GM21360 (cell line): ENCODE measurements around the gene VWA8.
"Not testable (repeated sequence)": the region's sequence is repeated elsewhere in the genome, so short reads cannot be mapped to it uniquely, and the experiment has no call there.

Experiments used
- ATAC-seq: cut with Tn5 transposase; IDR thresholded peaks from one replicate; pipeline ENCODE4 v1.9.1; 2021; ENCODE audit warnings: mild to moderate bottlenecking, moderate library complexity; ENCODE audit not compliant: unreplicated experiment

Gene VWA8

DNA sequence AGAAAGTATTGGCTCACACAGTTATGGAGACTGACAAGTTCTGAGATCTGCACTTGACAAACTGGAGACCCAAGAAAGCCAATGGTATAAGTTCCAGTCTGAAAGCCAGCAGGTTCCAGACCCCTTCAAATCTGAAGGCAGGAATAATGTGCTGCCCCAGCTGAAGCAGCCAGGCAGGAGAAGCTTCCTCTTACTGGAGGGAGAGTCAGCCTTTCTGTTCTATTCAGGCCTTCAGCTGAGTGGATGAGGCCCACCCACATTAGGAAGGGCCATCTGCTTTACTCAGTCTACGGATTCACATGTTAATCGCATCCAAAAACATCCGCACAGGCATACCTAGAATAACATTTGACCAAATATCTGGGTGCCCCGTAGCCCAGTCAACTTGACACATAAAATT lies 8.2 kb upstream of the VWA8 start:
- ATAC-seq: no peak

DNA sequence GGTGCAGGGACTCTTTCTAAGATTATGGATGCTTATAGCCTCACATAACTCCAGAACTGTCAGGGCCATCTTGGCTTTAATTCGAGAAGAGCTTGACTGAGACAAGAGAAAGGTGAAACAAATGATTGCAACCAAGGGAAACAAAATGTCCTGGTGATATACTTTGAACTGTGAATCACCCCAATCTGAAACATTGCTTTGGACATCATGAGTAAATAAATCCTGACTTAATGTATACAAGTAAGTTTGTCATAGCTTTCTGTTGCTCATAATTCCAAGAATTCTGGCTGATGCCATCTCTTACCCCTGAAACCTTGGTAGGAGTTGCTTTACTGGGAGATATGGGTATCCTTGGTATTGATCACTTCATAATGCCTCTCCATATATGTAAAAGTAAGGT lies 5.8 kb upstream of the VWA8 start:
- ATAC-seq: no peak

GRCh38 chr13:41962994-41963393 lies 2.1 kb upstream of the VWA8 start:
- no peak for ATAC-seq

DNA sequence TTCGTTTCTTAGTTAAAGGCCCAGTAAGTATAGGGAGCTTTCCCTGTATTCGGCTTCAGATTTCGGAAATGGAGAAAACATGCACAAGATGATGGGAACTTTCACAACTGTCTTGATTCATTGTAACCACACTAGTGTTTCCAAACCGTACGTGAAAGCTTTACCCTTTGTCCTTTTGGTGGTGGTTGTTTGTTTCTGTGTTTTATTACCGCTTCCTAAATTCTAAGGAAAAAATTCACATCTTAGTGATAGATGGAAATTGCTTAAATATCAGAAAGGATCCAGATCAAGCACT lies 504 bp upstream of the VWA8 start:
- ATAC-seq: no peak

DNA sequence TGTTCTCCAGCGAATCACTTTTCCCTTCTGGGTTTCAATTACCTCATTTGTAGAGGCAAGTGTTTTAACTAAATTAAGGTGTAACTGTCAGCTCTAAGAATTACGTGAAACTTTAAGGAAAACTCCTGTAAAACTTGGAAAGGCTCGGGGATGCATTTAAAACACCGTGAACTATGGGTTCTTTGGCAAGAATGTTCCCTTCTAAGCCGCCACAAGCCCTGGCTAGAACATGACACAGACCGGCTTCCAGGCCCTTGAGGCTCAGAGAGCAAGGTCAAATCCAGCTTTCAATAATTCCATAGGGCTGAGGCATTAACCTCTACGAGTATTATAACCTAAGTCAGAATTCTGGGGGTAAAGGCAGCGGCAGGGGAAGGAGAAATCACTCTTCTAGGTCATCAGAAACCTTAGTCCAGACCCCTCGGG lies 685 bp downstream of the VWA8 start:
- ATAC-seq: peak; percentile 5

DNA sequence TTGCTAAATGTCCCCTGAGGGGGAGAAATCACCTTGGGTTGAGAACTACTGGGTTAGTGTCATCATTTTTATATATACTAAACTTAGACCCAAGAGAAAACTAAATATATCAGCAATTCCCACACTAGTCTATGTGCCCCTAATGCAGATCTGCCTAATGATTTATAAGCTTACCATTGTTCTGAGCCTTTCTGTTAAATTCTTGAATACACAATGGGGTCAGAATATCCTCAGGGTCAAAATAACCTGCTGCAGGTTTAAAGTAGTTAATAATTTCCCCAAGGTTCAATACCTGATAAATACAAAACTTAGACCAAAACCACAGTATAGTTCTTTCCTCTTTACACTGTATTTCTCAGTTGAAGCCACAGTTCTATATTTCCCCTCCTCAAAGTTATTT lies 4.6 kb downstream of the VWA8 start:
- no peak for ATAC-seq

DNA sequence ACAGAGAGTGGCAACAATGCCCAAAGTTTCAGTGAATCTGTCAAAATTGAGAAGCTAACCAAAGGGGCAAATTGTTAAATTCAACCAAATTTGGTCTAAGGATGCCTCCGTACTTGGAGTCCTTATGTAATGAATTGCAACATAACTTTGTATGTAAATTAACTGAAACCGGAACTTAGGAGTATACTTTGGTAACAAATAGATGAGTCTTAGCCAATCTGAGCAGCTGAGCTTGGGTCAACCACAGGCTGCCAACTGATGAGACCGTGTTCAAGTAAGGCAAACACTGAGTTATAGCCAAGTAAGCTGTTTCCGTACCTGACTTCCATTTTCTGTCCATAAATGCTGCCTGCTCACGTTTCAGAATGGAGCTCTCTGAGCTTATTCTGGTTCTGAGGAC lies 5.3 kb downstream of the VWA8 start:
- ATAC-seq: no peak

DNA sequence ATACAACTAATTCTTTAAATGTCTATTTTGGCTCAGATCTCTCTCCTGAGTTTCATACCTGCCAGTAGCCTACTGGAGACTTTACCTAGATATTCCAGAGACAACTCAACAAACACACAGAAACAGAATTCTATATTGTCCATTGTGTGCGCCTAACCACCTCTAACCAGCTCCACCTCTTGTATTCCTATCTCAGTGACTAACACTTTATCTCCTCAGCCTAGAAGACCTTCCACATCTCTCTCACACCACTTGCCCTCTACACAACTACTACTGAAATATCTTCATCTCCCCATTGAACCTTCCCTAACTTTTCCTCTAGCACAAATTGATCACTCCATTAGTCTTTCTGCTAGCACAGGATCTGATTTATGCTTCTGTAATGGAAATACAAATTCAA lies 6.7 kb downstream of the VWA8 start:
- ATAC-seq: no peak

DNA sequence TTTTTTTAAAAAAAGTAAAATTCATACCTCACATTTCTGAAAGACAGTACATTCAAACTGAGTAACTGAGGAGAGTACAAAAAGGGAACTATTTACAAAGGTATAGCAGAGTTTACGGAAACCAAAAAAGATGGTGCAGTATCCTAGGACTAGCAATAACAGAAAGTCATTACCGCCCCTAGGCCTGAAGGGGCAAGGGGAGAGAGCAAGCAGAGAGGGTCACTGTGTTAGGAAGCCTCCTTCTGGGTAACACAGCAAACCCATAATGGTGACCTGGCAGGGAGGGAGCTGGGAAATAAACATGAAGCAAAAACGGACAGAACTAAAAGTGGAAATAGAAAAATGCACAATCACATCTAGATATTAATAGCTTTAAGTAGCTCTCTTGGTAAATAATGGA lies 8.2 kb downstream of the VWA8 start:
- ATAC-seq: no peak

DNA sequence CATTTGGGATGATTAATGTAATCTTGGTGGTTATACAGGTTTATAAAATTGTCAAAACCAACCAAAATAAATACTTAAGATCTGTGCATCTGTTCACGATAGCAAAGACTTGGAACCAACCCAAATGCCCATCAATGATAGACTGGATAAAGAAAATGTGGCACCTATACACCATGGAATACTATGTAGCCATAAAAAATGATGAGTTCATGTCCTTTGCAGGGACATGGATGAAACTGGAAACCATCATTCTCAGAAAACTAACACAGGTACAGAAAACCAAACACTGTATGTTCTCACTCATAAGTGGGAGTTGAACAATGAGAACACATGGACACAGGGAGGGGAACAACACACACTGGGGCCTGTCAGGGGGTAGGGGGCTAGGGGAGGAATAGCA lies 11.8 kb downstream of the VWA8 start:
- ATAC-seq: not testable (repeated sequence)

DNA sequence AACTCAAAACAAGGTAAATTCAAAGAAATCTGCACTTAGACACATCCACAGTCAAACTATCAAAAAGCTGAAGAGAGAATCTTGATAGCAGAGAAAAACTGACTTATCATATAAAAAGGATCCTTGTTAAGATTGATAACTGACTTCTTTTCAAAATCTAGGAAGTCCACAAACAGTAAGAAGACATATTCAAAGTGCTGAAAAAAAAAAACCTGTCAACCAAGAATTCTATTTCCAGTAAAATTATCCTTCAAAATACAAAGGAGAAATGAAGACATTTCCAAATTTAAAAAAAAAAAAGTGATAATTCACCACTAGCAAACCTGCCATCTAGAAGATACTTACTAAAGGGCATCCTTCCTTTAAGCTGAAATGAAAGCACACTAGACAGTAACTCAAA lies 15.0 kb downstream of the VWA8 start:
- no peak for ATAC-seq

DNA sequence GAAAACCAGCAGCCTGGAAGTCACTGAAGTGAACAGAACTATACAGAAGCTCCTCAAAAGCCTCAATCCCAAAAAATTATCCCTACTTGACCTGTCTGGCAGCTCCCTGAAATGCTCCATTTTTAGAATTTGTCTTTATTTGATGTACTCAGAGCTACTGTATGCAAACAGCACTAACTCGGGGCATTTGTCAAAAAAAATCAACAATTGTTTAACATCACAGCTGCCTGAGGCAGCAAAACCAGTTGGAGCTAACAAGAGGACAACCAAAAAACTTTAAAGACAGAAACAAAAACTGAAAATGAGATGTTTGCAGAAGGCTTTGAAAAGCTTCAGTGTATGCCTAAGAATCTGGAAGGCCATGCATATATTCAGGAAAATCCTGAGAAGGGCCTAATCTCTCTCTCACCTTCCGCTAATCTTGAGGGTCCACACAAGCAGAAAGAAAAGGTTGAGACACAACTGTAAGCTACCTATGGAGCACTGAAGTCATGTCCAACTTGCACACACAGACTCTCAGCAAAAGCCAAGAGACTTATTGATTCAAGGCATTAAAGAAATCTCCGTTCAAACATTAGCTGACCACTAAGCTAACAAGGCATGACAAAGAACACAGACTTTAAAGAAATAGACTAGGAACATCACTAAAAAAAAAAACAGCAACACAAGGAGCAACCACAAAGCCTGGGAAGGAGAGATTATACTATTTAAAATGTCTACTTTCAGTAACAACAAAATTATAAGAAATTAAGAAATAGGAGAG lies 16.1 kb downstream of the VWA8 start:
- ATAC-seq: no peak

DNA sequence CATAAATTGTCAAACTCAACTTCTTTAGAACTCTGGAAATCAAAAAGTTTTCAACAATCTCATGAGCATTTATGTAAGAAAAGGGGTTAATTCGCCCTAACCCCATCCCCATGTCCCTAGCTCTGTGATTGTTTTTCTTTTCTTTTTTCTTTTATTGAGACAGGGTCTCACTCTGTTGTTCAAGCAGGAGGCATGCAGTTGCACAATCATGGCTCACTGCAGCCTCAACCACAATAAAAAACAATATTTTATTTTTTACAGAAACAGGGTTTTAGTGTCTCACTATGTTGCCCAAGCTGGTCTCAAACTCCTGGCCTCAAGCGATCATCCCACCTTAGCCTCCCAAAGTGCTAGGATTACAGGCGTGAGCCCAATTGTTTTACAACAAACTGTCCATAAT lies 16.7 kb downstream of the VWA8 start:
- no peak for ATAC-seq

DNA sequence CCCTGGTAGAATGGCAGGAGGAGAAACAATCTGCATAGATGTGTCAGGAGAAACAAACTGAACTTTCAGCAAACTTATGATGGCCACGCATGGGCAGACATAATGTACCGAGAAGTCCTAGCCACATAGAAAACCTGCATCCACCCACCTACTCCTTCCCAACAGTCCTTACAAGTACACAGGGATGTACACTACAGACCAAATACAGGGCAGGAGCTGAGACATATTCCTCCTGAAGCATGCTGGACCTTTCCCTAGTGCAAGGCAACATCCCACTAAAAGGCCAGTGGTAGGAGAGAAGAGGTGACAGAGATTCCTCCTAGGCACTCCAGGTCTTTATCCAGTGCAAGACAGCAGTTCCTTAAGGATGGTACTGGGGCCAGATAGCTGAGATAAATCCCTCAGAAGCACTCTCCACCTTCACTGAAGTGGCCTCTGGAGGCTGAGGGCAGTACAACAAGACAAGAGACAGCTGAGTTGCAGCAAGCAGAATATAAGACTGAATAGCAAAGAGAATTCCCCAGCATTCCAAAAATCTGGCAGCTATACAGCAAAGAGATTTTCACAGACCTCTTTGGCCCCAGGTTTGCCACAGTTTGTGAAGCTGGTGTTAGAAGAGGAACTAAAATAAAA lies 18.3 kb downstream of the VWA8 start:
- ATAC-seq: no peak

DNA sequence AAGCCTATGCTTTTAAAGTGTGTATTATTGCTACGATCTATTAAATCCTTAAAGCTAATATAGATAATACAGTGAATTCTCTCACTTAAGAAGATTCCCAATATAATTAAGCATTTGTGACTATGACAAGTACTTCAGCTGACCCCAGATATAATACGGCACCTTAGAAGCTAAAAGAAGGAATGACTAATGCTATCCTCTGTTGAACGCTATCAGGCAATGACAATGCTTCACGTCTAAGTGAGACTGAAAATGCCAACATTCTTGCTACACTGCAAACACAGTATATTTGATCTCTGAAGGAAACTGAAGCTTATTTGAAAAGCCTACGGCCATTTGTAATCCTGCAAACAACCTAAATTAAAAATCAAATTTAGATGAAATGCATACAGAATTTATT lies 19.7 kb downstream of the VWA8 start:
- ATAC-seq: no peak

DNA sequence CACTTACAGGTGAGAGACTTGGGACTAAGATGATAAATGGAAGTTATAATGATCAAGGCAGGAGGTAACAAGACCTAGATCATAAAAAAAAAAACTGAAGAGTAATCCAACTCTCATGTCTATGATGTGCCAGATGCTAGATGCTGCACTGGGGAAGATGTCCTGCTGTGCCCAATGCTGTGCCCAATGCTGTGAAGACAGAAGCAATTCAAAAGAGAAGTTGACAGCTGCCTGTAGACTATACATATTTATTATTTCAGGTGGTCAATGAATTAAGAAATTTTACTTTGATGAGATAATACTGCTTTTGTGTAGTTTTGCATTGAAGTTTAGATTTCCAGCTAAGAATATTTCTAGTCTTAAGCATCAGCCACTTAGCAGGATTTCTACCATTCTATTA lies 21.5 kb downstream of the VWA8 start:
- ATAC-seq: no peak

DNA sequence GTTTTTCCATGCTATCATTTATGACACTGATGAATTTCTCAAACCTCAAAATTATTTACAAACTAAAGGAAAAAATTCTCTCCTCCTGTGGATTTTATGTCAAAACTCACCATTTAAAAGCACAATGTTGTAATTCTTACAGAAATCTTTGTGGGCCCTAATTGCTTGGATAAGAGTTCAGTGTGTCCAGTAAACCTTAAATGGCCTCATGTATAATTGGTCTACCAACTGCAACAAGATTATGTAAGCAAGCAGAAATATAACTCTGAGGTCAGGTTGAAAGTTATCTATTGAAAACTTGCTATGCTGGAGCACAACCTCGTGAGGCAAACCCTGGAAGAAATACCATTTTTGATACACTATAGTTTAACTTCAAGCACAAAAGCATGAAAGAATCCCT lies 22.0 kb downstream of the VWA8 start:
- ATAC-seq: no peak

DNA sequence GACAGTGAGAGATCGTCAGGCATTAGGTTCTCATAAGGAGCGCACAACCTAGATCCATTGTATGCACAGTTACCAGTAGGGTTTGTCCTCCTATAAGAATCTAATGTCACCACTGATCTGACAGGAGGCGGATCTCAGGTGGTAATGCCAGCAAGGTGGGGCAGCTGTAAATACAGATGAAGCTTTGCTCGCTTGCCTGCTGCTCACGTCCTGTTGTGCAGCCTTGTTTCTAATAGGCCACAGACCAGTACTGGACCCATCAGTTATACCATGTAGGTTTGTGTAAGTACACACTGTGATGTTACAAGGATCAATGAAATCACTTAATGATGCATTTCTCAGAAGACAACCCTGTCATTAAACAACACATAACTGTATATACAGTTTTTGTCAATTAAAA lies 23.5 kb downstream of the VWA8 start:
- ATAC-seq: no peak

GRCh38 chr13:41935501-41935900 lies 25.4 kb downstream of the VWA8 start:
- ATAC-seq: no peak

- no peak for ATAC-seq
Observed at GRCh38 chr13:41934994-41935393, 25.9 kb downstream of the VWA8 start.

GRCh38 chr13:41934120-41934519 lies 26.8 kb downstream of the VWA8 start:
- no peak for ATAC-seq

GRCh38 chr13:41931337-41931736 lies 29.6 kb downstream of the VWA8 start:
- ATAC-seq: no peak

DNA sequence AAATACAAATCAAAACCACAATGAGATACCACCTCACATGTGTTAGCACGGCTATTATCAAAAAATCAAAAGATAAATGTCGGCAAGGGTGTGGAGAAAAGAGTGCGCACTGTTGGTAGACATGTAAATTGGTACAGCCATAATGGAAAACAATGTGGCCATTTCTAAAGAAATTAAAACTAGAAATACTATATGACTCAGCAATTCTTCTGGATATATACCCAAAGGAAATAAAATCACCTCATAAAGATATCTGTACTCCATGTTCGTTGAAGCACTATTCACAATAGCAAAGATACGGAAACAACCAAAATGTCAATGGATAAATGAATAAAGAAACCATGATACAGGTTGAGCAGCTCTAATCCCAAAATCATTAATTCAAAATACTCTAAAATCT lies 30.8 kb downstream of the VWA8 start:
- no peak for ATAC-seq
